Motor neuron (in vitro differentiated cells): ENCODE results near the gene OAT. TPM values are rescaled to one million over a fixed set of nuclear protein-coding genes. Genes with fewer than 3 reads are reported as not detected.
A peak's percentile ranks its signal among the peaks of the same experiment; 100 is the strongest.
"Not testable (repeated sequence)": the region's sequence is repeated elsewhere in the genome, so short reads cannot be mapped to it uniquely, and the experiment has no call there.

Source experiments
- ATAC-seq, 8 experiments: fragments of 200-7000 bp; cut with Tn5 transposase; replicated peaks in 6 of 8; 2 replicates each; pipeline ENCODE4 v1.8.0; 2021; ENCODE audit warnings: mild to moderate bottlenecking in 8 of 8, moderate library complexity in 8 of 8
- H3K27ac ChIP-seq, 2 donors: fragments of 250-450 bp; sonication (Bioruptor Pico); 2 replicates each; pipeline ENCODE4 v1.9.0; 2021; ENCODE audit warnings: antibody characterized with exemption in 2 of 2, mild to moderate bottlenecking in 2 of 2, moderate library complexity in 1 of 2
- H3K4me1 ChIP-seq, 2 donors: fragments of 250-450 bp; sonication (Bioruptor Pico); replicated peaks in 1 of 2; 2 replicates each; pipeline ENCODE4 v1.6.1; 2021; ENCODE audit warnings: antibody characterized with exemption in 2 of 2, mild to moderate bottlenecking in 2 of 2, moderate library complexity in 1 of 2
- H3K4me3 ChIP-seq, 5 donors: fragments of 250-450 bp; sonication (Bioruptor Pico); 2 replicates each; pipeline ENCODE4 v1.9.0; 2021; ENCODE audit warnings: antibody characterized with exemption in 5 of 5, mild to moderate bottlenecking in 5 of 5, moderate library complexity in 4 of 5
- WGBS, 10 experiments: fragments of 450-650 bp; shearing (Covaris generic); methylation state at CpG; one replicate each; pipeline ENCODE4 v1.0.0; 2022; 5-methylcytosine and 5-hydroxymethylcytosine counted together
- in situ Hi-C, 9 experiments: fragments of 400-800 bp; cut with MboI; loops; one replicate each; pipeline ENCODE4 v1.15.0; 2021; ENCODE audit warnings: low sequenced_read_pairs in 9 of 9, low pct_unique_long_range_greater_than_20kb in 2 of 9; ENCODE audit not compliant: unreplicated experiment in 9 of 9
- total RNA-seq, 8 experiments: library from RNA; unstranded; fragments of 300-600 nt; gene quantifications; 2 replicates each; pipeline versions ENCODE4 v1.2.3 to v1.2.4, GENCODE V29; 2022

The OAT gene
- total RNA-seq, 8 experiments from 2014 or later: 52.9 to 112 (median 64.7) TPM

DNA sequence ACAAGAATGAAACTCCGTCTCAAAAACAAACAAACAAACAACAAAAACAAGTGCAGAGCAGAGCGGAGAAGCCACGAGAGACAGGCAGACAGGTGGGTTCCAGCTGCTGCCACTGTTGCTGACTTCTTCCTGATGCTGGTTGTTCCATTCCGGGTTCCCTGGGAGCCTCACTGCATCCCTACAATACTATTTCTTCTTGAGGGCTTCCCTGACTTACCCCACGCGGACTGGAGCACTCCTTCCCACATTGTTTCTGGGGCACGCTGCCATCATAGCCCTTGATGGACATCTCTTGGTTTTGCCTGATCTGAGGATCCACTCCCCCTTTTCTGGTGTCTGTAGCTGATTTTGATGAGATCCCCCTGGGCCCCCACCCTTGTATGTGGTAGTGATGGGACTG lies 36.7 kb upstream of the OAT start:
- ATAC-seq: no peak
- 0 to 100% (median 73%) methylated on average over 1 to 3 of the region's 7 CpGs; no CpG with 5 or more reads in 5 of the 10 experiments for WGBS, 10 experiments
- no peak overlapping the region for H3K4me3 ChIP-seq
- in situ Hi-C loops: no loop called here
- no peak overlapping the region for H3K27ac ChIP-seq
- H3K4me1 ChIP-seq: no peaks in the 10 kb centered on the region

DNA sequence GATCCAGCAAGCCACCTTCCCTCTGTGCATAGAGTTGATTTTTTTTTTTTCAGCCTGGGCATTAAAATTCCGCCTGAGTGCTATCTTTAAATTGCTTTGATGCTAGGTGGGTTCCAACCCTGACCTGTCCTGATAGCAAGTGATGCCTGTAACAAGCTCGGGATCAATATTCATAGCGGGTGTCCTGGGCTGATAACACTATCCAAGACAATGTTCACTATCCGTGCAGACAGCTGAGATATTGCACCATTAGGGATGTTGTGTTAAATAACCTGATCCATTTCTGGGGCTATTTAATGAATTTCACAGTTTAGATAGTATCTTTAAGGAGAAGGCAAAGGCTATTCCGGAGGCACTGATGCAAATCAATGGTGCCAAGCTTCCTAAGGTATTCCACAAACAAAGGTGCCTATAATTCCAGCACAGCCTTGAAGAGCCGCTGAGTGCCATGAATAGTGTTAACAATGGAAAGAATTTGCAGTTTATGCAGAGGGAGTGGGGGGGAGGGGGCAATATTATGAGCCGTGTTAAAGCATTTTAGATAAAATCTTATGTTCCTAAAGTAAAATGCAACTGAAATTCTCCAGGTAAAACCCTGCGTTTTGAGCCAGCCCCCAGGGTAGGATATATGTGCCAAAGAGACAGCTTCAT lies 35.4 kb upstream of the OAT start:
- WGBS, 10 experiments: 0 to 67% (median 32%) methylated on average over 1 to 8 of the region's 8 CpGs; no CpG with 5 or more reads in 1 of the 10 experiments
- in situ Hi-C loops: no loop called here
- Histone ChIP-seq H3K27ac (no peak overlapping the region), H3K4me1 (peaks cover 6 to 7% of the 10 kb centered on the region in 2 donors), H3K4me3 (no peak overlapping the region)
- ATAC-seq: no peak

- in situ Hi-C loops: no loop called here
- Histone ChIP-seq H3K27ac (no peak overlapping the region), H3K4me1 (peaks cover 15 to 17% of the 10 kb centered on the region in 2 donors), H3K4me3 (no peak overlapping the region)
- WGBS, 10 experiments: 0 to 33% (median 7%) methylated on average over 1 to 5 of the region's 6 CpGs; no CpG with 5 or more reads in 1 of the 10 experiments
- no peak for ATAC-seq
These were observed 32.6 kb upstream of the OAT start for GRCh38 chr10:124451276-124451675.

DNA sequence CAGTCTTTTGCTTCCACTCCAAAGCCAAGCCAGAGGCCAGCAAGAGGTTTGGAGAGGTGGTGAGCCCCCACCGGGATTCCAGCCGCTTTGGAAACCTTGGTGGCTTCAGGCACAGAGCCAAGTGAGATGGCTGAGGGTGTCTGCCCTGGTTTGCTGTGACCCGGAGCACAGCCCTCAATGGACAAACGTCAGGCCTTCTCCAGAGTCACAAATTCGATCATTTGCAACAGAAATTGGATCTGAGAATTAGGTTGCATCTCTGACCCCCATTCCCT lies 32.0 kb upstream of the OAT start:
- H3K4me1 ChIP-seq: peaks cover 15 to 17% of the 10 kb centered on the region in 2 donors
- no peak overlapping the region for H3K4me3 ChIP-seq
- no peak for ATAC-seq
- H3K27ac ChIP-seq: no peak overlapping the region
- 0 to 41% (median 7%) methylated on average over 1 to 3 of the region's 5 CpGs; no CpG with 5 or more reads in 5 of the 10 experiments for WGBS, 10 experiments
- in situ Hi-C loops: no loop called here

GRCh38 chr10:124450012-124450782 lies 31.5 kb upstream of the OAT start, which contains the start of gene NKX1-2:
NKX1-2 (minus strand) TSS chr10:124450035; CDS start chr10:124449943, 92 bp downstream.
- H3K27ac ChIP-seq: no peak within 1 kb of the TSS
- ATAC-seq: peak in 7 of 8 experiments; percentile 31 to 82 (median 70)
- H3K4me1 ChIP-seq: peaks cover 15 to 17% of the 10 kb centered on the region in 2 donors
- in situ Hi-C loops: no loop called here
- peak within 1 kb of the TSS; percentile 13 to 35 (median 23) for H3K4me3 ChIP-seq
- 0 to 36% (median 4%) methylated on average over 1 to 8 of the region's 57 CpGs; no CpG with 5 or more reads in 2 of the 10 experiments for WGBS, 10 experiments

DNA sequence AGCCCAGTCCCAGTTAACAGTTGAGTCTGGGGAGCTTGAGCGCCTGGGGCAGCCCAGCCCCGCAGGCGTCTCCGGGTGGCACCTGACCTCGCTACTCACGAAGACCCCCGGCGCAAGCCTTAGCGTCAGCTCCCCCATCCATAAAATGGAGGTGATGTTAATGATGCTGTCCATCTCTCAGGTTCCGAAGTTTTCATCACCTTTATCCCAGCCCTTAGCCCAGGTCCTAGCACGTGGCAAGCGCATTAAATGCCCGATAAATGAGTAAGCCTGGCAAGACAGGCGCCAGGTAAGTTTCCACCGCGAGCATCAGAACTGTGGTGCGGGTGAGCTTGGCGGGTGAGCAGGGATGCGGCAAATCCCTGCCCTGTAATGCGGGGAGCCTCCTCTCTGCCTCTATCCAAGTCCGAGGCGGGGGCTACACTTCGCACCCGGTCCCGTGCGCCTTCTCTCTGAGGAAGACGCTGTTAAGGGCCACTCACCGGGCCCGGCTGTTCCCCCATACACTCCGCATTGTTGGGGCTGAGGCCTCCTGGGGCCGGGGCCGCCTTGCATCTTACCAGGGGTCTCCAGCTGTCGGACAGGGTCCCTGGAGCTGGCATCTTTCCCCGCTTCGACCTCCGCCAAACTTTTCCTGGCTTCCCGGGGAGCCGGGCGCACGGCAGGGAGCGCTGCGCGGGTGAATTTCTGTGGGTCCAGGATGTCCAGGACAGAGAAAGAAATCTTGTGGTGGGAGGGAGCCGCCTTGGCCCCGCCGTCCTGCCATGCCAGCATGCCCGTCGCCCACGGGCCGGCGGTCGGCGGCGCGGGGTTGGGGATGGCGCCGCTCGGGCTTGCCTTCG lies 30.7 kb upstream of the OAT start:
- 0 to 7% (median 1%) methylated on average over 1 to 19 of the region's 59 CpGs; no CpG with 5 or more reads in 5 of the 10 experiments for WGBS, 10 experiments
- peak overlapping the region; percentile 13 to 35 (median 23) for H3K4me3 ChIP-seq
- no peak overlapping the region for H3K27ac ChIP-seq
- in situ Hi-C loops: no loop called here
- peak in 5 of 8 experiments; percentile 6 to 15 (median 13) for ATAC-seq
- H3K4me1 ChIP-seq: peaks cover 15 to 17% of the 10 kb centered on the region in 2 donors

DNA sequence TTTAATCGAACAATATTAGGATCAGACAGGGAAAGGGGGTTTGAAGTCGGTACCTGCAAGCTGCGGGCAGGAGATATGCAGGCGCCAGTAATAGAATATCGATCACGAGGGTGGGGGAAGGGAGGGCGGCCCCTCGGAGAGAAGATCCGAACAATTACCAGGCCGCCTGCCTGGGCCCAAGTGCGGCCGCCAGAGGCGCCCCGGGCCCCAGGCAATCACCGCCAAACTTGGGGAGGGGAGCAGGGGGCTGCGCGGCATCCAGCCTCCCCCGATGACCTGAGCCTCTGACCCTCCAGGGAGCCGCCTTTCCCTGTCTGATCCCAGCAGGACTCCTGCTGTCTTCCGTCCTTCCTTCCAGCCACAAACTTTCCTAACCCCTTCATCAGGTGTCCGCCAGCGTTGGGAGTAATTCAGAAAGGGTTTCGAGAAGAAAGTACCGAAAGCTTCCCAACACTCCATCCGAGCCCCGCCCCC lies 30.0 kb upstream of the OAT start:
- ATAC-seq: no peak
- Histone ChIP-seq H3K27ac (no peak overlapping the region), H3K4me1 (peaks cover 15 to 17% of the 10 kb centered on the region in 2 donors), H3K4me3 (no peak overlapping the region)
- in situ Hi-C loops: no loop called here
- 0 to 40% (median 5%) methylated on average over 1 to 12 of the region's 26 CpGs; no CpG with 5 or more reads in 5 of the 10 experiments for WGBS, 10 experiments

DNA sequence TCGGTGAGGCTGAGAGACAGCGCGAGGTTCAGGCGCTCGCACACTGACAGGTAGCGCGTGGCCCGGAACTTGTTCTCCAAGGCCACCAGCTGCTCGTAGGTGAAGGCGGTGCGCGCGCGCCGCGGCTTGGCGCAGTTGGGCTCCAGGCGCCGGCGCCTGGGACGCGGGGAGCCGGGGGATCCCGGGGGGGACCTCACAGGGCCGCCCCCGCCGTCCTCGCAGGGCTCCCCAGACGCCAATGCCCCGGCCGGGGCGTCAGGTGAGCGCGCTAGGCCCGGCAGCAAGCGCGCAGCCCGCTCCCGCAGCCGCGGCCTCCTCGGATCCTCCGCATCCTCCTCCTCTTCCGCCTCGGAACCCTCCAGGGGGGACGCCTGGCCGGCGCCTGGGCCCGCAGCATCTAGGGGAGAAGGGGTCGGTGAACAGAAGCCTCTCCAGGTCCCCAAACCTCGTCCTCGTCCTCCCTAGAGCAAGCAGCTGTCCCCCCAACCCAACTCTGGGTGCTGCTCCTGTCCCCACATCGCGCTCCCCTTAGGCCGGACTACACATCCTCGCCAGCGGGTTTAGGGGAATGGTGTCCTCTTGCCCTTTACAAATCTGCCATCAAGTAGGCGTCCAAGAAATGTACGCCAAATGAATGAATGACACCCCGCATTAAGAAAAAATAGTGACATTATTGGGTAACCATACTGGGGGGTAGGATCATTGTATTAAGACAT lies 29.2 kb upstream of the OAT start:
- ATAC-seq: peak in 3 of 8 experiments; percentile 19 to 28 (median 19)
- peaks cover 15 to 17% of the 10 kb centered on the region in 2 donors for H3K4me1 ChIP-seq

GRCh38 chr10:124446830-124447750 lies 28.4 kb upstream of the OAT start:
- Histone ChIP-seq H3K27ac (no peak overlapping the region), H3K4me1 (peaks cover 15 to 17% of the 10 kb centered on the region in 2 donors), H3K4me3 (peak overlapping the region; percentile 12 to 30 (median 21))
- in situ Hi-C loops: no loop called here
- WGBS, 10 experiments: 0 to 84% (median 36%) methylated on average over 1 to 21 of the region's 71 CpGs; no CpG with 5 or more reads in 2 of the 10 experiments
- ATAC-seq: peak in 1 of 8 experiments; percentile 6

More for the DNA sequence above, 29.2 kb upstream of the OAT start:
- WGBS, 10 experiments: 0 to 20% (median 1%) methylated on average over 2 to 7 of the region's 60 CpGs; no CpG with 5 or more reads in 6 of the 10 experiments
- Histone ChIP-seq H3K27ac (no peak overlapping the region), H3K4me3 (peak overlapping the region; percentile 12 to 30 (median 21))
- in situ Hi-C loops: no loop called here

DNA sequence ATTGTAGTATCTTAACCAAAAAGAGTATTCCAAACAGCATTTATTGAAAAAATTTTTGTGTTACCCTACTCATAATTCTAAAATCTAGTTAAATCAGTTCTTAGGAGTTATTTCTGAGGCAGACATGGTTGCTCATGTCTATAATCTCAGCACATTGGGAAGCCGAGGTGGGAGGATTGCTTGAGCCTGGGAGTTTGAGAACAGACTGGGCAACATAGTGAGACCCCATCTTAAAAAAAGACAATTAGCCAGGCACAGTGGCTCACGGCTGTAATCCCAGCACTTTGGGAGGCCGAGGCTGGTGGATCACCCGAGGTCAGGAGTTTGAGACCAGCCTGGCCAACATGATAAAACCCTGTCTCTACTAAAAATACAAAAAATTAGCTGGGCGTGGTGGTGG lies 23.0 kb upstream of the OAT start:
- H3K4me3 ChIP-seq, H3K27ac ChIP-seq, H3K4me1 ChIP-seq, ATAC-seq, in situ Hi-C loops: not testable (repeated sequence)
- 46 to 95% (median 71%) methylated on average over 1 to 5 of the region's 5 CpGs; no CpG with 5 or more reads in 4 of the 10 experiments for WGBS, 10 experiments

GRCh38 chr10:124436191-124436638 lies 17.5 kb upstream of the OAT start:
- in situ Hi-C loops: no loop called here
- Histone ChIP-seq H3K27ac (no peak overlapping the region), H3K4me1 (no peaks in the 10 kb centered on the region), H3K4me3 (no peak overlapping the region)
- no peak for ATAC-seq
- 33 to 100% (median 80%) methylated on average over 1 to 8 of the region's 8 CpGs; no CpG with 5 or more reads in 1 of the 10 experiments for WGBS, 10 experiments
